Measurements from ENCODE around the gene SRGAP3.

Gene SRGAP3

DNA sequence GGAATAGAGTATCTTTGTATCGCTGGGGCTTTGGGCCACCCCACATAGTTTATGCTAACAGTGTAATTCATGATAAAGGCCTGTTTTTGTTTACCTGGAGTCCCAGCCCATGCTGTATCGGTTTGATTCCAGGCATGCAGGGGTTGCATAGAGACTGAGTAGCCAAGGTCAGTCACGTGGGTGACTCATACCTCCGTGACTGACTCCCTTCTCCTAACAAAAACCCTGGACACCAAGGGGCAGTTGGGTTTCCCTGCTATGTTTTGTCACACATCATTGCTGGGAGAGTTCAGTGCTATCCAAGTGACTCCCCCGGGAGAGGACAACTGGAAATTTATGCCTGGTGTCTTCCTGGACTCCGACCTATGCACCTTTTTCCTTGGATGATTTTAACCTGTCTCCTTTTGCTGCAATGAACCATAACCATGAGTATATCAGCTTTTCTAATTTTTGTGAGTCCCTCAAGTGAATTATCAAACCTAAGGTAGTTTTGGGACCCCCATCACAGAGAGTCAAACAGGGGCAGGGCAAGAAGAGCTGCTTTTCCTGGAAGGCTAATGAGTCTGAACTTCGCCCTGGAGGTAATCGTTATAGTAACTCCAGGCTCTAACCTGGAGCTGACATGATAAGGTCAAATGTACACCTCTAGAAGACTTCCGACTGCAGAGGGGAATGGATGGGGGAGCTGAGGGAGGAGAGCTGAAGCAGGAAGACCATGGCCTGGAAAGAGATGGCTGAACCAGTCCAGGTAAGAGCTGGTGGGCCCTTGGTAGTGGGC is 57.0 kb downstream of the SRGAP3 start:
- peaks cover 7% of the 10 kb centered on the region; the same call in 1 of the 2 replicates for H3K36me3 ChIP-seq (ENCODE audit: insufficient read depth, low read length)
- H3K4me3 ChIP-seq (ENCODE audit: low read length, poor library complexity, severe bottlenecking), result no peak overlapping the region
- TF ChIP-seq, protein P1, sequence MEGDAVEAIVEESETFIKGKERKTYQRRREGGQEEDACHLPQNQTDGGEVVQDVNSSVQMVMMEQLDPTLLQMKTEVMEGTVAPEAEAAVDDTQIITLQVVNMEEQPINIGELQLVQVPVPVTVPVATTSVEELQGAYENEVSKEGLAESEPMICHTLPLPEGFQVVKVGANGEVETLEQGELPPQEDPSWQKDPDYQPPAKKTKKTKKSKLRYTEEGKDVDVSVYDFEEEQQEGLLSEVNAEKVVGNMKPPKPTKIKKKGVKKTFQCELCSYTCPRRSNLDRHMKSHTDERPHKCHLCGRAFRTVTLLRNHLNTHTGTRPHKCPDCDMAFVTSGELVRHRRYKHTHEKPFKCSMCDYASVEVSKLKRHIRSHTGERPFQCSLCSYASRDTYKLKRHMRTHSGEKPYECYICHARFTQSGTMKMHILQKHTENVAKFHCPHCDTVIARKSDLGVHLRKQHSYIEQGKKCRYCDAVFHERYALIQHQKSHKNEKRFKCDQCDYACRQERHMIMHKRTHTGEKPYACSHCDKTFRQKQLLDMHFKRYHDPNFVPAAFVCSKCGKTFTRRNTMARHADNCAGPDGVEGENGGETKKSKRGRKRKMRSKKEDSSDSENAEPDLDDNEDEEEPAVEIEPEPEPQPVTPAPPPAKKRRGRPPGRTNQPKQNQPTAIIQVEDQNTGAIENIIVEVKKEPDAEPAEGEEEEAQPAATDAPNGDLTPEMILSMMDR (conservative IDR thresholded peaks at IDR 0.05; ENCODE audit: low read length), result no peak
- TF ChIP-seq EZH2phosphoT487 (IDR thresholded peaks at IDR 0.05; ENCODE audit: borderline replicate concordance), result no peak
- H4K20me1 ChIP-seq (ENCODE audit: insufficient read depth, low read length, poor library complexity, severe bottlenecking), result no peaks in the 10 kb centered on the region
- no peak overlapping the region for H3K4me2 ChIP-seq (ENCODE audit: low read depth, low read length, poor library complexity, severe bottlenecking)
- H3K9me2 ChIP-seq (replicated peaks; ENCODE audit: low read depth, low read length), result no peaks in the 10 kb centered on the region
- H3K9me3 ChIP-seq (ENCODE audit: insufficient read depth, low read depth, low read length), result no peaks in the 10 kb centered on the region
- H2AFZ ChIP-seq (ENCODE audit: low read length), result no peak overlapping the region
- H3K9ac ChIP-seq (ENCODE audit: low read depth, low read length, poor library complexity, severe bottlenecking), result no peak overlapping the region
- peaks cover 35% of the 10 kb centered on the region for H3K79me2 ChIP-seq (ENCODE audit: insufficient read depth, low read length)
- H3F3A ChIP-seq (ENCODE audit: low read depth), result no peaks in the 10 kb centered on the region
- no peaks in the 10 kb centered on the region for H3K27me3 ChIP-seq (ENCODE audit: insufficient read depth, low read length, poor library complexity, severe bottlenecking)
- H3K4me1 ChIP-seq (ENCODE audit: insufficient read depth, low read length, poor library complexity, severe bottlenecking), result no peaks in the 10 kb centered on the region

DNA sequence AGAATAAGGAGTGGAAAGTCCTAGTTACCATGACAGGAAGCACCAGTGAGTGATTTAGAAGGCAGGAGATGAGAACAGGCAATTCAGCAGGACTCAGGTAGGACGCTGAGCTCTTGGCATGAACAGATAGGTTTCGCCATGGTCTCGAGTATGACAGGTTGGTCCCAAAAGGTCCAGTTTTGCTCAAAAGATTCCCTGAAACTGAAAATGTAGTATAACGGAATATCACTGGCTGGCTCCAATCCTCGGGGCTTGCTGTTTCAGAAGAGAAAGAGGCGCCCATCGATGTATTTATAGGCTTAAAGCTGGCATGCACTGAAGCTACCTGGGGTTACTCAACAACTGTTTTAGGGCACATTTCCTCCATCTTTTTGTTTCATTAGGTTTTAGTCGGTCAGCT is 59.2 kb downstream of the SRGAP3 start:
- Histone ChIP-seq H3K36me3 (ENCODE audit: insufficient read depth, low read length) (peaks cover 7% of the 10 kb centered on the region; the same call in 1 of the 2 replicates), H3K27me3 (ENCODE audit: insufficient read depth, low read length, poor library complexity, severe bottlenecking) (no peaks in the 10 kb centered on the region), H4K20me1 (ENCODE audit: insufficient read depth, low read length, poor library complexity, severe bottlenecking) (no peaks in the 10 kb centered on the region), H3K4me1 (ENCODE audit: insufficient read depth, low read length, poor library complexity, severe bottlenecking) (peaks cover 8% of the 10 kb centered on the region), H3K79me2 (ENCODE audit: insufficient read depth, low read length) (peaks cover 19% of the 10 kb centered on the region; the same call in 1 of the 2 replicates), H3K4me3 (ENCODE audit: low read length, poor library complexity, severe bottlenecking) (no peak overlapping the region), H2AFZ (ENCODE audit: low read length) (no peak overlapping the region), H3K9me3 (ENCODE audit: insufficient read depth, low read depth, low read length) (no peaks in the 10 kb centered on the region), H3K4me2 (ENCODE audit: low read depth, low read length, poor library complexity, severe bottlenecking) (no peak overlapping the region), H3K9ac (ENCODE audit: low read depth, low read length, poor library complexity, severe bottlenecking) (no peak overlapping the region), H3F3A (ENCODE audit: low read depth) (no peaks in the 10 kb centered on the region), H3K9me2 (replicated peaks; ENCODE audit: low read depth, low read length) (no peaks in the 10 kb centered on the region)
- TF ChIP-seq, protein P1 (conservative IDR thresholded peaks at IDR 0.05; ENCODE audit: low read length), result no peak
- TF ChIP-seq EZH2phosphoT487 (IDR thresholded peaks at IDR 0.05; ENCODE audit: borderline replicate concordance), result no peak

DNA sequence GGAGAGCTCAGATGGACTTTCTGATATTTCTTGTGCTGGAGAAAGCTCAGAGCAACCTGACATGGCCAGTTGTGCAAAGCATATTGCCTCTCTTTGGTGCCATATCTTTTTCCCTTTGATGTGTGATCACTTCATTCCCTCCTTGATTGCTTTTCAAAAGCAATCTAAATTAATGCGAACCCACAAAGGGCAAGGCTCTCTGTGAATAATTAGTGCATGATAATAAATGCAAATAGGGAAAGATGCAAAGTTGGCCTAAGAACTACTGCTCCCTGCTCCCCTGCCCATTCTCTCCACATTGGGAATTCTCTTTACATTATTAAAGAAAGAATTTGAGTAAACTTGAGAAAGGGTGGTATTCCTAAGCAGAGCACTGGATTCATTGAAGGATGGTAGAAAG is 60.9 kb downstream of the SRGAP3 start:
- Histone ChIP-seq H3K9ac (ENCODE audit: low read depth, low read length, poor library complexity, severe bottlenecking) (no peak overlapping the region), H3F3A (ENCODE audit: low read depth) (no peaks in the 10 kb centered on the region), H3K4me1 (ENCODE audit: insufficient read depth, low read length, poor library complexity, severe bottlenecking) (peaks cover 13% of the 10 kb centered on the region), H3K4me3 (ENCODE audit: low read length, poor library complexity, severe bottlenecking) (no peak overlapping the region), H4K20me1 (ENCODE audit: insufficient read depth, low read length, poor library complexity, severe bottlenecking) (no peaks in the 10 kb centered on the region), H3K36me3 (ENCODE audit: insufficient read depth, low read length) (peaks cover 7% of the 10 kb centered on the region; the same call in 1 of the 2 replicates), H3K27me3 (ENCODE audit: insufficient read depth, low read length, poor library complexity, severe bottlenecking) (no peaks in the 10 kb centered on the region), H2AFZ (ENCODE audit: low read length) (no peak overlapping the region), H3K79me2 (ENCODE audit: insufficient read depth, low read length) (peaks cover 11% of the 10 kb centered on the region; the same call in 1 of the 2 replicates), H3K4me2 (ENCODE audit: low read depth, low read length, poor library complexity, severe bottlenecking) (no peak overlapping the region), H3K9me3 (ENCODE audit: insufficient read depth, low read depth, low read length) (no peaks in the 10 kb centered on the region), H3K9me2 (replicated peaks; ENCODE audit: low read depth, low read length) (no peaks in the 10 kb centered on the region)
- TF ChIP-seq, protein P1 (conservative IDR thresholded peaks at IDR 0.05; ENCODE audit: low read length), result no peak
- TF ChIP-seq EZH2phosphoT487 (IDR thresholded peaks at IDR 0.05; ENCODE audit: borderline replicate concordance), result no peak

Data from Loucy (cell line).